BLaER1 treated with 17β-estradiol and CSF1 and Interleukin-3, amounts not matched to agents 10 nM and 100 nM (cell line): ENCODE data around the gene HGD.
A peak's percentile ranks its signal among the peaks of the same experiment; 100 is the strongest.
"Not testable (repeated sequence)": the region's sequence is repeated elsewhere in the genome, so short reads cannot be mapped to it uniquely, and the experiment has no call there.

Source experiments
- H3K27ac ChIP-seq, 11 experiments: shearing (Covaris generic); formaldehyde crosslinking; 2 replicates each; pipeline ENCODE4 v1.8.1; 2022
- H3K27me3 ChIP-seq, 11 experiments: shearing (Covaris generic); formaldehyde crosslinking; 2 replicates each; pipeline ENCODE4 v1.8.1; 2022
- H3K36me3 ChIP-seq, 11 experiments: shearing (Covaris generic); formaldehyde crosslinking; 2 replicates each; pipeline ENCODE4 v1.8.1; 2022
- H3K4me1 ChIP-seq, 10 experiments: shearing (Covaris generic); formaldehyde crosslinking; 2 replicates each; pipeline ENCODE4 v1.8.1; 2022
- H3K4me2 ChIP-seq, 11 experiments: shearing (Covaris generic); formaldehyde crosslinking; 2 replicates each; pipeline ENCODE4 v1.8.1; 2022
- H3K4me3 ChIP-seq, 10 experiments: shearing (Covaris generic); formaldehyde crosslinking; 2 replicates each; pipeline ENCODE4 v1.8.1; 2022
- H3K9ac ChIP-seq, 11 experiments: shearing (Covaris generic); formaldehyde crosslinking; 2 replicates each; pipeline ENCODE4 v1.8.1; 2022
- H3K9me3 ChIP-seq, 11 experiments: shearing (Covaris generic); formaldehyde crosslinking; replicated peaks in 1 of 11; 2 replicates each; pipeline ENCODE4 v1.8.1; 2022
- H4K20me1 ChIP-seq, 11 experiments: shearing (Covaris generic); formaldehyde crosslinking; 2 replicates each; pipeline ENCODE4 v1.8.1; 2022
- Cebpa-rat ChIP-seq, 11 experiments: shearing (Covaris generic); IDR thresholded peaks; 2 replicates each; pipeline ENCODE4 v1.8.1; 2022

Gene HGD

GRCh38 chr3:120683213-120683612, 1.2 kb upstream of the HGD start:
- Histone ChIP-seq H3K4me1 (peaks cover 0 to 38% (median 16%) of the 10 kb centered on the region in 10 experiments; a peak in 15 of 20 replicates), H3K27ac (no peak overlapping the region), H3K9me3 (peaks cover 0 to 2% (median 0%) of the 10 kb centered on the region in 11 experiments; a peak in 2 of 22 replicates), H3K4me3 (no peak overlapping the region), H3K27me3 (no peaks in the 10 kb centered on the region), H4K20me1 (no peaks in the 10 kb centered on the region), H3K4me2 (no peak overlapping the region), H3K9ac (no peak overlapping the region), H3K36me3 (peaks cover 0 to 17% (median 0%) of the 10 kb centered on the region in 11 experiments; a peak in 4 of 22 replicates)
- no peak for TF ChIP-seq Cebpa-rat (IDR thresholded peaks at IDR 0.05)

GRCh38 chr3:120681506-120682038, 467 bp downstream of the HGD start:
- Histone ChIP-seq H3K27ac (no peak overlapping the region), H3K36me3 (peaks cover 0 to 13% (median 0%) of the 10 kb centered on the region in 11 experiments; a peak in 2 of 22 replicates), H3K9me3 (peaks cover 0 to 16% (median 11%) of the 10 kb centered on the region in 11 experiments; a peak in 17 of 22 replicates), H3K9ac (no peak overlapping the region), H4K20me1 (no peaks in the 10 kb centered on the region), H3K4me1 (peaks cover 0 to 35% (median 18%) of the 10 kb centered on the region in 10 experiments; a peak in 15 of 20 replicates), H3K27me3 (no peaks in the 10 kb centered on the region), H3K4me3 (no peak overlapping the region), H3K4me2 (no peak overlapping the region)
- TF ChIP-seq Cebpa-rat (IDR thresholded peaks at IDR 0.05): no peak

GRCh38 chr3:120681018-120681417, 1.0 kb downstream of the HGD start:
- Histone ChIP-seq H3K4me1 (peaks cover 0 to 35% (median 18%) of the 10 kb centered on the region in 10 experiments; a peak in 15 of 20 replicates), H3K27me3 (no peaks in the 10 kb centered on the region), H3K27ac (no peak overlapping the region), H3K9ac (no peak overlapping the region), H3K4me2 (no peak overlapping the region), H3K9me3 (peaks cover 0 to 20% (median 13%) of the 10 kb centered on the region in 11 experiments; a peak in 17 of 22 replicates), H3K36me3 (peaks cover 0 to 9% (median 0%) of the 10 kb centered on the region in 11 experiments; a peak in 2 of 22 replicates), H3K4me3 (no peak overlapping the region), H4K20me1 (no peaks in the 10 kb centered on the region)
- no peak for TF ChIP-seq Cebpa-rat (IDR thresholded peaks at IDR 0.05)

- Histone ChIP-seq H3K9ac (no peak overlapping the region), H3K36me3 (peaks cover 0 to 8% (median 0%) of the 10 kb centered on the region in 11 experiments; a peak in 2 of 22 replicates), H3K4me2 (peak overlapping the region in 2 of 11 experiments; percentile 17 to 78; a peak in 3 of 22 replicates), H3K27ac (no peak overlapping the region), H3K4me1 (peaks cover 0 to 35% (median 18%) of the 10 kb centered on the region in 10 experiments; a peak in 15 of 20 replicates), H4K20me1 (no peaks in the 10 kb centered on the region), H3K4me3 (no peak overlapping the region), H3K9me3 (peaks cover 0 to 20% (median 13%) of the 10 kb centered on the region in 11 experiments; a peak in 17 of 22 replicates), H3K27me3 (no peaks in the 10 kb centered on the region)
- peak in 1 of 11 experiments; percentile 16; a peak in 1 of 22 replicates for TF ChIP-seq Cebpa-rat (IDR thresholded peaks at IDR 0.05)
Observed at GRCh38 chr3:120680193-120680894, 1.7 kb downstream of the HGD start.

GRCh38 chr3:120678984-120679383, 3.1 kb downstream of the HGD start:
- no peaks in the 10 kb centered on the region for H3K36me3 ChIP-seq
- H3K4me1 ChIP-seq: peaks cover 0 to 35% (median 18%) of the 10 kb centered on the region in 10 experiments; a peak in 15 of 20 replicates
- TF ChIP-seq Cebpa-rat (IDR thresholded peaks at IDR 0.05): no peak
- no peaks in the 10 kb centered on the region for H4K20me1 ChIP-seq
- H3K9ac ChIP-seq: peak overlapping the region in 4 of 11 experiments; percentile 8 to 50 (median 24); a peak in 2 of 22 replicates
- peaks cover 0 to 20% (median 13%) of the 10 kb centered on the region in 11 experiments; a peak in 17 of 22 replicates for H3K9me3 ChIP-seq
- peak overlapping the region in 9 of 11 experiments; percentile 0 to 78 (median 57); a peak in 17 of 22 replicates for H3K4me2 ChIP-seq
- no peak overlapping the region for H3K4me3 ChIP-seq
- peak overlapping the region in 7 of 11 experiments; percentile 17 to 63 (median 48); a peak in 10 of 22 replicates for H3K27ac ChIP-seq
- no peaks in the 10 kb centered on the region for H3K27me3 ChIP-seq

- no peaks in the 10 kb centered on the region for H3K36me3 ChIP-seq
- peaks cover 0 to 20% (median 13%) of the 10 kb centered on the region in 11 experiments; a peak in 17 of 22 replicates for H3K9me3 ChIP-seq
- H3K27ac ChIP-seq: peak overlapping the region in 10 of 11 experiments; percentile 19 to 66 (median 49); a peak in 18 of 22 replicates
- no peaks in the 10 kb centered on the region for H3K27me3 ChIP-seq
- peak overlapping the region in 9 of 11 experiments; percentile 0 to 78 (median 57); a peak in 17 of 22 replicates for H3K4me2 ChIP-seq
- H4K20me1 ChIP-seq: no peaks in the 10 kb centered on the region
- H3K9ac ChIP-seq: peak overlapping the region in 6 of 11 experiments; percentile 8 to 50 (median 18); a peak in 6 of 22 replicates
- peaks cover 0 to 35% (median 18%) of the 10 kb centered on the region in 10 experiments; a peak in 15 of 20 replicates for H3K4me1 ChIP-seq
- H3K4me3 ChIP-seq: peak overlapping the region in 2 of 10 experiments; percentile 13 to 14; a peak in 1 of 20 replicates
- peak in 1 of 11 experiments; percentile 32; a peak in 1 of 22 replicates for TF ChIP-seq Cebpa-rat (IDR thresholded peaks at IDR 0.05)
Observed at GRCh38 chr3:120678331-120678947, 3.6 kb downstream of the HGD start.

GRCh38 chr3:120677193-120677592, 4.8 kb downstream of the HGD start:
- H3K4me1 ChIP-seq: peaks cover 0 to 35% (median 18%) of the 10 kb centered on the region in 10 experiments; a peak in 15 of 20 replicates
- not testable (repeated sequence) for H3K27ac ChIP-seq, H4K20me1 ChIP-seq, H3K27me3 ChIP-seq, H3K36me3 ChIP-seq, H3K9ac ChIP-seq, H3K4me2 ChIP-seq, H3K4me3 ChIP-seq
- H3K9me3 ChIP-seq: peaks cover 0 to 20% (median 13%) of the 10 kb centered on the region in 11 experiments; a peak in 17 of 22 replicates

- Histone ChIP-seq H3K9ac (no peak overlapping the region), H3K4me3 (no peak overlapping the region), H3K27ac (no peak overlapping the region), H3K9me3 (peaks cover 0 to 19% (median 12%) of the 10 kb centered on the region in 11 experiments; a peak in 18 of 22 replicates), H3K36me3 (no peaks in the 10 kb centered on the region), H3K27me3 (no peaks in the 10 kb centered on the region), H3K4me2 (no peak overlapping the region), H4K20me1 (no peaks in the 10 kb centered on the region), H3K4me1 (peaks cover 0 to 6% (median 2%) of the 10 kb centered on the region in 10 experiments; a peak in 12 of 20 replicates)
- TF ChIP-seq Cebpa-rat (IDR thresholded peaks at IDR 0.05): no peak
Observed at GRCh38 chr3:120673116-120673515, 8.9 kb downstream of the HGD start.
